NCI-H2227 treated with DMSO at 0.1 percent for 48 hours (cell line): Measurements from ENCODE around the gene ABCA5.
"Not testable (repeated sequence)": the region's sequence is repeated elsewhere in the genome, so short reads cannot be mapped to it uniquely, and the experiment has no call there.

Experiments
- DNase-seq: peaks from one replicate; lab custom pipeline; 2025; lab: John Stamatoyannopoulos, UW

Gene ABCA5

DNA sequence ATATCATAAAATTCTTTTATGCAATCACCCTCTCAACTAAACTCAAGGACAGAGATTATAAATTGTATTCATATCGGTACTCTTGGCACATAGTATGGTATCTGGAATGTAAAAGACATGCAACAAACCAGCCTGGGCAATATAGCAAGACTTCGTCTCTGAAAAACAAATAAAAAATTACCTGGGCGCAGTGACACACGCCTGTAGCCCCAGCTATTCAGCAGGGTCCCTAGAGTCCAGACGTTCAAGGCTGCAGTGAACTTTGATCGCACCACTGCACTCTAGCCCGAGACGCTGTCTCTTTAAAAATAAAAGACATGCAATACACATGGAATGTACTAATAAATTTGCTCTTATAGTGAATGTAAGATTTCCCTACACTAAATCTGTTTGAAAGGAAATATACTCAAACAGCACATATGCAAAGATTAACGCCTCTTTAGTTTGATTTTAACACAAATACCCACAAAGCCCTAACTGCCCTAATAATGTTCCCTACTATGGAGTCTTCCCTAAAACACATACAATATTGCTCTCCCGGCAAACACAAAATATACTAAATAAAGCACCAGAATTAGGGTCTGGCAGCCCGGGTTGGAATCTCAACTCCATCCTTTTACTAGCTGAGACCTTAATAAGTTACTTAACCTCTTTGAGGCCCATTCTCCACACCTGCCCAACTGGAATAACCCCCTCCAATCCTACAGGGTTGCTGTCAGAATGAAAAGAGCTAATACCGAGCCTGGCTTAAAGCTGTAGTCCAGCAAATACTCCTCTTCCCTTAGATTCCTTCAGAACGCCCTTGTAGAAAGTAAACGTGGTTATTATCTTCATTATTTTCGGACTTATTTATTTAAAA, 1.2 kb downstream of the ABCA5 start:
- no peak for DNase-seq

DNA sequence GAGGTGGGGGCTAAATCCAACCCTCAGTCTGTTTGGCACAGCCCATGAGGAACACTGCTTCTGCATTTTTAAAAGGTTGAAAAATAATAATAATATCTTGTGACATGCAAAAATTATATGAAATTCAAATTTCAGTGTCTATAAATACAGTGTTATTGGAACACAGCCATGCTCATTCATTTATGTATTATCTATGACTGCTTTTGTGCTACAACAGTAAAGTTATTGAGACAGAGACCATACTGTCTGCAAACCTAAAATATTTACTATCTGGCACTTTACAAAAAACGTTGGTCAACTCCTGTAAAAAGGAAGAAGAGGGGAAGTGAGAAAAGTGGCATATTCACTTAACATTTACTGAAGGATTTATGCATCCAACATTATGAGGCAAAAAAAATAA, 3.1 kb downstream of the ABCA5 start:
- DNase-seq: no peak

DNA sequence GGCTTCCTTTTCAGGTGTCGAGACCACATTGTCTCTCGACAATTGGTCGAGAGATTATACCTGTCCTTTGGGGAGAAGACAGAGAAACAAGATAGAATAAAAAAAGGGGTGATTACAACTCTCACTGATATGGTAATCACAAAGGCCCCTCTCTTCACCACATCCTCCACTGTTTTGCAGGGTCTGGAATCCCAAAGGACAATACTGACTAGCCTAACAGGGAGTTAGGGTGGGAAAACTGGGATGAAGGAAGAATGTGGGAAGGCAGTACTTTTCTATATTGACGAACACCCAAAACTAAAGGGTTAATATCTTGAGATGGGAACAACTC, 6.1 kb downstream of the ABCA5 start:
- no peak for DNase-seq

DNA sequence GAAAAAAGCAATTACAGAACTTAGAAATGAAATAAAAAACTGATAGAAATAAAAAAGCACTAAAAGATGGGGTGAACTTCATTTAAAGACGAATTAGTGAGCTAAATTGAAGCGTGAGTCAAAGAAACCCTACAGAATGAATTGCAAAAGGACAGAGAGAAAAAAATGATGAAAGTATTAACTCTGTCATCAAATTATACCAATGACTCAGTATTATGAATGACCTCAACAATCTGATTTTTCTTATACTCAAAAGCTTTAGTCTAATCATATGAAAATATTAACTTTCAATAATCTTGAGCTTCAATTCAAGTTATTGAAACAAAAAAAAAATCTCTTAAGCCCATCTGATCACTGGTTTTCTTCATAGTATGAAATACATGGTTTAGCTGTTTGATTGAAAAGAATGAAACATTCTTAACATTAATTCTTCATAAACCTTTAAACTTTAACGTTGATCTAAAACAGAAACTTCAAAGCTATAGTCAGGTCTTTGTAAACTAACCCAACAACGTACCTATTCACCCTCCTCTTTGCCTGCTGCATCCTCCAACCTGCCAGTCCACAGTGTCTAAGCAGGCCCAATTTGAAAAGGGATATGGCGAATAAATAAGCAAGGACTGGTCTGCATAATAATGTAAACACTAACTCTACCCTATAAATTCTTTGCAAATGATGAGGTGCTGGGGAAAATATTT, 6.6 kb downstream of the ABCA5 start:
- DNase-seq: no peak

DNA sequence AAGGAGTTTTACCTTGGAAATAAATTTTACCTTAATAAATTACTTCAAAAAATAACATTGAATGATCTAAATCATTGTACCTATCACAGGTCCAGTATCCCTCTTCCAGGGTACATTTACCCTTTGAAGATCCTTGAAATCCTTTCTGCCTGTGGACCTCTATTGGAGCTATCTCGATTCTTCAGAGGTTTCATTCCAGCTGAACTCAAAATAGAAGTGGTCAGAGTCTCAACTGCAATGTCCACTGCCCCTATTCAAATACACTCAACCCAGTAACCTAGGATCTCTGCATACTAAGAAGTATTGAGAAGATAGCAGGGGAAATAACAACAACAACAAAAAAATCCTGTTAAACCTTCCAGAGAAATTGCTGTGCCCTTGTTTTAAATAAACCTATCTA, 9.3 kb downstream of the ABCA5 start:
- DNase-seq: no peak

DNA sequence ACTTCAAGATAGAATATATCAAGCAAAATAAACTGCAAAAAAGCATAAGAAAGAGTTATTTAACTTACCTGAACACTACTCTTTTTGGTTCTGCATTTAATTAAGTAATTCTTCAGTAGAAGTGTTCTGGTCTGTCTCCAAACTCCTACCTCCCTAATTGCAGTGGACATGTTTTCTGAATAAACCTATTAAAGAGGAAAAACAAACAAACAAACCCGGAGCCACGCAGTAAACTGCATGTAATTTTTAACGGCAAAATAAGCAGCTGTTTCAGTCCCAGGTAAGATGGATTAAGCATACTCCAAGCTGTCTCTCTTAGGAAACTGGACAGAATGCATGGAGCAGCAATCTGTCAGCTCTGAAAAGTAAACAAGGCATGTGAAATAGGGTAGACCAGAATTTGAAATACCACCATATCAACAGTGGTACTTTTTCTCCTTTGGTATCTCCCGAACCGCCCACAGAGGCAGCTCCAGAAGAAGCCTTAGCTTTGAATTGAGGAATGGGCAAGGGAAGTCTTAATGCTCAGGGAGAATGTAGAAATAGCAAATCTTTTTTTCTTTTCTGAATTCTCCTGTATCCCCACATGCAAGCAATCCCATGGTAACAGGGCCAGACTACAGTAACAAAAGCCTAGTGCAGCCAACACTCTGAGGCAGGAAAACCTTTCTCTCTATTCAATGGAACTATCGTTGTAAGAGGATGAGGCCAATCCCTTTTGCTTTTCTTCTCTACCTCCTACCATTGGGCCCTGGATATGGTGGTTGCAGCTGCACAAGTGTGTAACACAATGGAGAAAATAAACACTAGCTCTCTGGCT, 12.5 kb downstream of the ABCA5 start:
- DNase-seq: no peak

DNA sequence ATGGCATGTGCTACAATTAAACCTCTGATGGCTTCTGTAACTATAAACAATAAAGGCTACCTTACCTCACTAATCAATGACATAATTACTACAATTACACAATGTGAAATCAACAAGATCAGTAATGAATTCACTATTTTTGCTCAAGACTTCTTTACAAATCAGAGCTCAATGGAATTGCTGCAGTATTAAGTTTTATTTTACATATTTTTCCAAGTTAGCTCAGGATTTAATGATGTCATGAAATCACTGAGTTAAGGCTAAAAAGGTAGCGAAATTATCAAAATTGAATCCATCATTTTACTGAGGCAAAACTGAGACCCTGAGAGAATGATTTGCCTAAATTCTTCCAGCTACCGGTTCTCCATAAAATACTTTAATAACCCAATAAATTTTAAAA, 21.8 kb downstream of the ABCA5 start:
- DNase-seq: no peak

DNA sequence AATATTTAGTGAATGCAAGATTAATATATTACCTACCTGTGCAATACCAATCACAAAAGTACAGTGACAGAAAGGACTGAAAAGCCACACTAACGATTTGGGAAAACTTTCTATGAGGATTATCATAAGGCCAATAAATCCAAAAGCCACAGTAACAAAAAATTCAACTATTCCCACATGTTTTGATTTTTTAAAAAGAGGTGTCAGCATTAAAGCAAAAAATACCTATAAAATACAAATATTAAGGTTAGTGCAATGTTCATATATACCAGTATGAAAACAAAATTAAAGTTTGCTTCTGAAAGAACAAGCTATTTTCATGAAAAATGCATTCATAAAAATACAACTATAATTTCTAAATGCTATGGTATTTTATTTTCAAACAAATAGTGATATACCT, 24.3 kb downstream of the ABCA5 start:
- DNase-seq: no peak

DNA sequence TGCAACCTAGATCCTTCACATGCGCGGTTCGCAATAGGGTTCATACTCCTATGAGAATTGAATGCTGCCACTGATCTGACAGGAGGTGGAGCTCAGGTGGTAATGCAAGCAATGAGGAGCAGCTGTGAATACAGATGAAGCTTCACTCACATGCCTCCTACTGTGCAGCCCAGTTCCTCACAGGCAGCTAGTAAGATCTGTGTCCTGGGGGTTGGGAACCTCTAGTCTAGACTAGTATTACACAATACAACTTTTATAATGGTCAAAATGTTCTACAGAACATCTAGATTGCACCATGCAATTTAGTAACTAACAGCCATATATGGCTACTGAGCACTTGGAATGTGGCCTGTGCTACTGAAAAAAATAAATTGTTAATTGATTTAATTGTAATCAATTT, 26.7 kb downstream of the ABCA5 start:
- DNase-seq: no peak

DNA sequence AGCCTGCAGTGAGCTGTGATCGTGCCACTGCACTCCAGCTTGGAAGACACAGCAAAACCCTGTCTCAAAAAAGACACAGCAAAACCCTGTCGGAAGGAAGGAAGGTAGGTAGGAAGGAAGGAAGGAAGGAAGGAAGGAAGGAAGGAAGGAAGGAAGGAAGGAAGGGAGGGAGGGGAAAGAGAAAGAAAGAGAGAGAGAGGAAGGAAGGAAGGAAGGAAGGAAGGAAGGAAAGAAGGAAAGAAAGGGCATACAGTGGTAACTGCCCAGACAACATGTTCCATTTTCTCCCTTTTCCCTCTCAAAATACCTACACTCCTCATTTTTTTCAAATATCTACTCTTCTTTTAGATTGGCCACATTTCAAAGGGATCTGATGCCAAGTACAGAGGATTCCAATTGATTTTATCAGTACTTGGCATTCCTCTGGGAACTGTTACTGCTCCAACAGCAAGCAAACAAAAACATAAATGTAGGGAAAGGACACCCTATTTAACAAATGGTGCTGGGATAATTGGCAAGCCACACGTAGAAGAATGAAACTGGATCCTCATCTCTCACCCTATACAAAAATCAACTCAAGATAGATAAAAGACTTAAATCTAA, 28.7 kb downstream of the ABCA5 start:
- not testable (repeated sequence) for DNase-seq

DNA sequence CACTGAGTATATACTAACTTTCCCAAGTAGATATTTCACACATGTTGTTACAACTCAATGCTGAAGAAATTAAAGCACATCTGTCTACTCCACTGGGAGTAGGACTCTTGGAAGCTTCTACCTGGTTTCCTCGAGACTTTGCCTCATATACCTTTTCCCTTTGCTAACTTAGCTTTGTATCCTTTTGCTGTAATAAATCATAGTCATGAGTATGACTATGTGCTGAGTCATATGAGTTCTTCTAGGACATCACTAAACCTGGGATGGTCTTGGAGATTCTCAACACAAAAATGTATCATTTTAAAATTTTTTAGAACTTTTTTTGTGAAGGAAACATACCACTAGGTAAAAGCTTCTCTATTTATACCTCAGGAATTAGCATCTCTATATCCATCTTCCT, 39.8 kb downstream of the ABCA5 start:
- DNase-seq: no peak

DNA sequence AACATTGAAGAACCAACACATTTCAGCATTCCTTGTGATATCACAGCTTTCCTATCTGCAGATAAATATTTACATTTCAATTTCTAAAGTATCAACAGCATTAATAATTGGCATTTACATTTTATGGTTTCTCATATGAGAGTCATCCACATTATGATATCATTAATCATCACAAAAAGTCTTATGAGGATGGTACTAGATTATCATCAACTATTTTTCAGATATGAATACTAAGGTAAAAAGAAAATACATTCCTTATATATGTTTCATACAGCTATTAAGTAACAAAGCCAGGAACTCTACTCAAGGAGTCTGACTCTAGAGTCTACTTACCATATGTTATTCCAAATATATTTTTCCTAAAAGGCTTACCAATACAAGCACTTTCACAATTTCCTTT, 40.7 kb downstream of the ABCA5 start:
- no peak for DNase-seq

DNA sequence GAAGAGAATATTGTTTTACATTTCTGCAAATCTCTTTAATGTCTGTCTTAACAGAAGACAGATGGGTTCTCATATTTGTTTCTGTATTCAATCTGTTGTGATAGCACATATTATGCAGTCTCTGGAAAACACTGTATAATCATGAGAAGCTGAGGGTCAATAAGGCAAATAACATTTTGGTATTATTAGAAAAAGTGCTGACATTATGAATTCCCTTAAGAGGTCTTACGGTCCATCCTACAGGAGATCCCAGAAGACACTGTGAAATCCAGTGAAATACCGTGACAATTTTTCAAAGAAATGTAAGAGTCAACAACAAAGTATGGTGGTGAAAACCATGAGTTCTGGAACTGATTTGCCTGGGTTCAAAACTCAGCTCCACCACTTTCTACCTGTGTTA, 42.3 kb downstream of the ABCA5 start:
- no peak for DNase-seq

DNA sequence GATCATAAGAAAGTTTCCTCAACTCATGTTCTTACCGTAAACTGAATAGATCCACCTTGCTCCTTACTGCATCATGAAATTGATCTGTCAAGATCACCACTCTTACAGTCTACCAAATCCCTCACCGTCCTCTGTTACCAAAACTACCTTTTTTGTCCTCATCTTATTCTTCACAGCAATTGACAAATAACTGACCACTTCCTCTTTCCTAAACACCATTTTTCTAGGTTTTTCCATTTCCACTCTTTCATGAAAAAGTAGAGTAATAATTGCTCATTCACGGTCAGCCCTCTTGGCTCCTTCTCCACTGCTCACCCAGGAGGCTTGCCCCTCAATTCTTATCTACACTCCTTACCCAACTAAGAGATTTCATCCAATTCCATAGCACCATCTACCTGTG, 44.9 kb downstream of the ABCA5 start:
- no peak for DNase-seq

DNA sequence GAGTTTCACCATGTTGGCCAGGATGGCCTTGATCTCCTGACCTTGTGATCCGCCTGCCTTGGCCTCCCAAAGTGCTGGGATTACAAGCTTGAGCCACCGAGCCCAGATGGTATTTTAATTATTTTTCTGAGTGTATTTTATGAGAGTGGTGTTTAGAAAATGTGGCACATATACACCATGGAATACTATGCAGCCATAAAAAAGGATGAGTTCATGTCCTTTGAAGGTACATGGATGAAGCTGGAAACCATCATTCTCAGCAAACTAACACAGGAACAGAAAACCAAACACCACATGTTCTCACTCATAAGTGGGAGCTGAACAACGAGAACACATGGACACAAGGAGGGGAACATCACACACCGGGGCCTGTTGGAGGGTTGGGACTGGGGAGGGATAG, 50.7 kb downstream of the ABCA5 start:
- not testable (repeated sequence) for DNase-seq

DNA sequence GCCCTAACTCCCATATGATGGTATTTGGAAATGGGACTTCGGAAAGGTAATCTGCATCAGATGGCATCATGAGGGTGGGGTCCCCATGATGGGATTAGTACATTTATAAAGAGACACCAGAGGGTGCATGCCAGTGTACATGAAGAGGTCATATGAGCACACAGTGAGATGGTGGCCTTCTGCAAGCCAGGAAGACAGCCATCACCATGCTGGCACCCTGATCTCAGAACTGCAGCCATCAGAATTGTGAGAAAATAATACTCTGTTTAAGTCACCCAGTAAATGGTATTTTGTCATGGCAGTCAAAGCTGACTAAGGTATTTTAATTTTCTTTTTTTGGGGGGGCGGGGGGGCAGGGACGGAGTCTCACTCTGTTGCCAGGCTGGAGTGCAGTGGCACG, 51.2 kb downstream of the ABCA5 start:
- no peak for DNase-seq

DNA sequence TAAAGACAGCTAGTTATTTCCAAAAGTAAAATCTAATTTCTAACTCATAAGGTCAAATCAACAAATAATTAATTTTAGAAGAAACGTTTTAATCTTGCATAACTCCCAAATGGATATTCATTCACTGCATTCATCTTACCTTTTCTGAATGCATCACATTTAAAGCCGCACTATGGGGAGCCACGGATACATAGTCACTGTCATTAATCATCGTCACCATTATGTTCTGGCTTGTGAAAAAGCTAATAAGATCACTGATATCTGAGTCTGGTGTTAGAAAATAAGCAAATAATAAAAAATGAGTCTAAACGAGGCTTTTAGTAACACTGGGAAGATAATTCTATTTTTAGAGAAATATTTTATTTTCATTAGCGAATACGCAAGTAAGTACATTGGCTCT, 55.9 kb downstream of the ABCA5 start:
- DNase-seq: no peak

DNA sequence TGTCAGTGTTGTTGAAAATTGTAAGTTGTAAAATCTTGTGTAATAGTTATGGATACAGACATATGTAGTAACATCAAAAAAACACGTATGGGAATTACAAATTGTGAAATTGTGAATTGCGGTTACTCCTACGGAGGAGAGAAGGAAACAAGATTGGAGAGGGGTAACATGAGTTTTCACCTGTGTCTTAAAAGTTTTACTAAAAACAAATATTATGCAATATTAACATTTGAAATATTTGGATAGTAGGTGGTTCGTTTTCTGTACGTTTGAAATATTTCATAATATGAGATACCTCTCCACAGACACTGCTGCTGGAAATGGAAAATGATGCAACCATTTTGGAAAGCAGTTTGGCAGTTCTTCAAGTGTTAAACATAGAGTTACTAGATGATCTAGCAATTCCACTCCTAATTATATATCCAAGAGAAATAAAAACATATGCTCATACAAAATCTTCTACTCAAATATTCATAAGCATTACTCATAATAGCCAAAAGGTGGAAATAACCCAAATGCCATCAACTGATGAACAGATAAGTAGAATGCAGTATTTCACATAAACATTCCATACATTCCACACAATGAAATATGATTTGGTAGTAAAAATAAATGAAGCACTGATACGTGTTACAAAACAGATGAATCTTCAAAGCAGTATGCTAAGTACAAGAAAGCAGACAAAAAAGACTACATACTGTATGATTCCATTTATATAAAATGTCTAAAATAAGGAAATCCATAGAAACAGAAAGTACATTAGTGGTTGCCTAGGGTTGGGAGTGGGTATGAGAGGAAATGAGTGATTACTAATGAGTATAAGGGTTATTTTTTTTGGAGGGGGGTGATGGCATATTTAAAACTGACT, 57.6 kb downstream of the ABCA5 start:
- no peak for DNase-seq

DNA sequence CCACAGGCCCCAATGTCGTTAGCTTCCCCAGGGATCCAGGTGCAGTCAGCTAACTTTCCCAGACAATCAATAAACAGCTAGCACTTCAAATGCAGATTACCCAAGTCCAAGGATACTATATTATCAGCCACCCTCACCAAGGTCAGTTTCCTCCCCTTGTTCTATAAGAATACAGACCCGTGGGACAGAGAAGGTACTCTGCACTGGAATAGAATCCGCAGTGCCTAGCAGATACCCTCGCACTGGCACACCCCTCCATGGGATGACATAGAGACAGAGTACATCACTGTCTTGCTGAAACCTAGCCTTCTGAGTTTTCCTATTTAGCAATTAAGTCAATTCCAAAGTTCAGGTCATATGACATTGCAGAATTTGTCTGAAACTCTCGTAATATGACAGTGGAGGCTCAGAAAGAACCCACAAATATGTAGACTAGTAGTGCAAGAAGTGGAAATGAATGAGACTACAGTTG, 58.4 kb downstream of the ABCA5 start:
- DNase-seq: no peak

DNA sequence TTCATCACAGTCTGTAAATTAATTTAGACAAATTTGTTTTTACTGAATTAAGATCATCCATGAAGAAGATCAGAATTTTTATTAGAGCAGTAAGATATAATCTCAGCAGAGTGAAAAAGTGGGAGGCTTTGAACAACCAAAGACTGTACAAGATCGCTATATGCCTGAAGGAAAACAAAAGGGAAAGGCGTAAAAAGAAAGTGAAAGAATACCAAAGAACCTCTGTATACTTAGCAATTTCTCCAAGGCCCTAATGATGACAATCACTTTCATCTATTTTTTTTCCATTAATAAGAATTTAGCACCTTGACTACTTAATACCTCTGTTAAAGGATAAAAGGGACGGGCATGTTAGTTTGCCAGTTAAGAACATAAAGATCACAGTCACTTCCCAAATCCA, 59.7 kb downstream of the ABCA5 start:
- no peak for DNase-seq

DNA sequence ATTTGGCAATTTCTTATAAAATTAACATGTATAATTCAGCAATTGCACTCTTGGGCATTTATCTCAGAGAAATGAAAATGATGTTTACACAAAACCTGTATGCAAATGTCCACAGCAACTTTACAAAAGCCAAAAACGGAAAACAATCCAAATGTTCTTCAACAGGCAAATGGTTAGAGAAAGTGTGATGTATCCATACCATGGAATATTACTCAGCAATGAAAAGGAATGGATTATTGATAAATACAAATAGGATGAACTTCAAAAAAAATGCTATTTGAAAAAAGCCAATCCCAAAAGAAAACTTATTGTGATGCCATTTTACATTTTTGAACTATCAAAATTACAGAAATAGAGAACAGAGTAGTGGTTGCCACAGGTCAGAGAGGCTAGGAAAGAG, 61.1 kb downstream of the ABCA5 start:
- no peak for DNase-seq
